Skeletal muscle cell (primary cell): ENCODE measurements around the gene ABCA4.

Source experiments
- DNase-seq: peaks from one replicate; pipeline ENCODE4 v3.0.0-alpha.2; 2010; ENCODE audit warnings: low read depth
- H3K4me3 ChIP-seq: 2 replicates; pipeline ENCODE4 v1.5.1; 2011; ENCODE audit warnings: low read depth, mild to moderate bottlenecking, control low read depth, low read length, moderate library complexity

The ABCA4 gene

GRCh38 chr1:94107141-94107540, 13.8 kb downstream of the ABCA4 start:
- DNase-seq, result no peak
- no peak overlapping the region for H3K4me3 ChIP-seq

- DNase-seq, result no peak
- H3K4me3 ChIP-seq, result no peak overlapping the region
Observed at GRCh38 chr1:94106716-94107115, 14.2 kb downstream of the ABCA4 start.

DNA sequence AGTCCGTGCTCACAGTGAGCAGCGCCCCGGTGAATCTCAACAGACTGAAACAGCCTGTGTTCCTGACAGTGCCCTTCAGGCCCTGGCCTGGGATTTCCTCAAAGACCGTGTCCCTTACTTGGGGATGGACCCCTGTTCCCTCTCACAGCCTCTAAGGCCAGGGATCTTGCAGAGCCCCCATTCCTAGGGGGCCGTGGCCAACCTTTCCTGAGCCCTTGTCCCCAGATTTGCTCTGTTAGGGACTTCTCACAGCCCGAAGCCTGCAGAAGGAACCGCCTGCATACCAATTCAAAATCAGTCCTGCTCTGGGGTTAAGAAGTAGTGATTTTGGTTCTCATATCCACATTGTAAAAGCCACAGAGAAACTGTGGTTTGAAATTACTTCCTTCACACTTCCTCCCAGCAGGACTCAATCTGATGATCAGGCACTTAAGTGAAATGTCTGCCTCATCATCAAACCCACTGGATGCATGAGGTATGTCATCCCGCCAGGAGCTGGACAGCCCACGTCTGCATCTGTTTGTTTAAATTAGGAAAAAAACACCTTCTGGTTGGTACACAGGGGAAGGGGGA, 14.9 kb downstream of the ABCA4 start:
- DNase-seq, result no peak
- no peak overlapping the region for H3K4me3 ChIP-seq

DNA sequence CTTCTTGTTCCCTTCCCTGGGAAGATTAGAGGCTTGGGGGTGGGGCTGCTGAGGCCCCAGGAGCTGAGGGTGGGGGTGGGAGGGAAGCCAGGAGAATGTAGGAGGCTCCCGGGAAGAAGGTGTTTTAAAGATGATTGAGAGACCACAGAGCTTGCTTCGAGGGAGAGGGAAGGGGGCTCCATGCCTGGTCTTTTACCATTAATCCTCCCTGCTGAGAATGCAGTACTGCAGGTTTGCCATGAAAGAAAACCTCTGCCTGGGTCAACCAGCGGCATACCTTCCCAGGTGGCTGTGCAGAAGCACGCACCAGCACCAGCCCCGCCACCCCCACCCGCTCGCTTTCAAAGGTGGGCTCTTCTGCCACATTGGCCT, 15.4 kb downstream of the ABCA4 start:
- no peak overlapping the region for H3K4me3 ChIP-seq
- DNase-seq, result no peak

DNA sequence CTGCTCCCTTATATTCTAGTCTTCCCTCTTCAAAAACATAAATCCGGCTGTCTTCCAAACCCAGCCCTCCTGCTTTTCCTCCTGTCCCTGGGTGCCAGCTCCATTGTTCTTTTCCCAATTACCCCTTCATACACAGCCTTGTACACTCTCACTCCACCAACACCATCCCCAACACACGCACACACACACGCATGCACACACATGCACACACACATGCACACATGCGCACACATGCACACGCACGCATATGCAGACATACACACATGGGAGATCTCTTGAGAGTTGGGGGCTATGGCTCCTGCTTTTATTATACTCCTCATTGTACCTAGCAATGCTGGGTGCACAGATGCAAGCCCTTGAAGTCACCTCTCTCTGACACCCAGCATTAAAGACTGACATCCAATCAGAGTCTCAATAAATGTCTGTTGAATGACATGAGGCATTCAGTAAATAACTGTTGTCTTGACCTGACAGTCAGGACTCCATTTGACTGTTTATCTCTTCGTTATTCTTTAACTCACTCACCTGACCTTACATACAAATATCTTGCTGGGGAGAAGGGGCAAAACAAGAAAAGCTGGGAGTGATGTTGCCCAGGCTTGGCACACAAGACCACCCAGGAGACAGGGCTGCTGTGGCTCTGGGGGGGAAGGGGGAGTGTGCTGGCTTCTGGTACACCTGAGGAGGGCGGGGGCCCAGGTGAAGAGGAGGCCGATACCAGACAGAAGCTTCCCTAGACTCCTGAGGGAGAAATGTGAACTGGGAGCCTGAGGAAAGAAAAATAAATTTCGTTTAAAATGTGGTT, 16.0 kb downstream of the ABCA4 start:
- DNase-seq, result no peak
- no peak overlapping the region for H3K4me3 ChIP-seq

DNA sequence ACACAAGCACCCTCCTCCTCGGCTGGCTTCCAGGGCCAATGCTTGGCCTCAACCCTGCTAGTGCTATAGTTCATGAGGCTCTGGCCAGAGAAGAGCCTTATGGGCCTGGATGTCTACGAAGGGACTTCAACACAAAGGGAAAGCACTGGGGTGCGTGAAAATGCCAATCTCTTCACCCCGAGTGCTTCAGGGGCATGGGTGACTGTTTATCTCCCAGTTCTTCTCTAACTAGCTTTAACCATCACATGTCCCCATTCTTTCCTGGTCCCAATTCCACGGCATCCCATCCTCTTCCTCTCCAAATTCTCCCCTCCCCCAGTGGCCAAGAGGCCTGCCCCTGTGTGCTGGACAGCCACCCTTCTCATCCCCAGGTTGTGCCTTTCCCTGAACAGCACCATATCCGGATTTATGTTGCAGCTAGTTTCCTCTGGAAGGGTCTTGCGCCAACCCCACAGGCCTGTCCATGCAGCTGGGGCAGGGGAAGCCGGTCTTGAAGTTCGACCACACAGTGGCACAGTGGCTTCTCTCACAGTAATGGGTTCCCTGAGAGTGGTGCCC, 16.7 kb downstream of the ABCA4 start:
- H3K4me3 ChIP-seq, result no peak overlapping the region
- DNase-seq, result no peak

DNA sequence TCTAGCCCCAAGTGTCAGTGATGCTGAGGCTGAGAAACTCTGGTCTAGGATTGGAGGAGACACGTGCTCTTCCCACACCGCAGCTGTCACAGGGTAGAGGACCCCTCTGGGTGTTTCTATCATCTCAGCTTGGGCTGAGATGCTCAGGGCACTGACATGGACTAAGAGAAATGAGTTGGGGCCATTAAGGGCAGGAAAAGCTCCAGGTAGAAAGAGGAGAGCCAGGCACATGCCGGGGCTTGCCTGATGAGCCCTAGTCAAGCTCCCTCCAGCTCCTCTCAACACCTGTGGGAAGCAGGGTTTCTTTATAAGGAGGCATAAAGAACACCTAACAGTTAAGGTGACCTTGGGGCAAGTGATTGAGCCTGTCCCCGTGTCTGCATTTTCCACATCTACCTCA, 17.3 kb downstream of the ABCA4 start:
- no peak overlapping the region for H3K4me3 ChIP-seq
- no peak for DNase-seq

DNA sequence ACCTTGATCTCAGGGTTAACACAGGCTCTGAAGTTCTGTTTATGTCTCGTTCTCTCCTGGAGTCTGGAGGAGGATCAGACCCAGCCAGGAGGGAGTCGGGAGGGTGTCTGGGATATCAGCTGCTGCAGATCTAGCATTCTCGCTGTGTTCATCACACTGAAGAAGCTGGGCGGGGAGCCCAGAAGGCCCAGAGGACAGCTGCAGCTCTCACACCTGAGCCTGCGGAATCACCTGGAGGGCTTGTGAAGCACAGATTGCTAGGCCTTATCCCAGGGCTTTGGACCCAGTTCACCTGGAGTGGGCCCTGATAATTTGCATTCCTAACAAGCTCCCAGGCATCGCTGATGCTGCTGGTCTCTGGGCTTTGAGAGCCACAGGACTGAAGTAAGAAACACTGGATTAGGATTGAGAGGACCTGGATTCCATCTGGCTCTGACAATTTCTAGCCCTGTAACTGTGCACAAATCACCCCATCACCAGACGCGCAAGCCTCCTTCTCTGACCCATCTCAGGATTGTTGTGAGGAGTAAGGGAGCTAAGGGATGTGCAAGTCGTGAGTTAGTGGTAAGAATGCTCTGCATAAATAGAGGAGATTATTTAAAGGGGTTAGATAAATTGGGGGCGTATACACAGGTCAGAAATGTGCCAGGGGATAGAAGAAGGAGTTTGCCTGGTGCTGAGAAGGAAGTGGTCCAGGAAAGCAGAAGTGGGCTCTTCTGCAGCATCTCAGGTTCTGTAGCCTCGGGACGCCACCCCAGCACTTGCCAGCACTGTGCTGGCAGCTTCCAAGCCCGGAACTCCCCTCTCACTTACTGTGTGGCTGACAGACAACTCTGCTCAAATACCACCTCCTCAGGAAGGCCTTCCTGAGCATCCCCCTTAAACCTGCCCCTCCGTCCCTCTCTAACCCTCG, 19.1 kb downstream of the ABCA4 start:
- no peak overlapping the region for H3K4me3 ChIP-seq
- no peak for DNase-seq

DNA sequence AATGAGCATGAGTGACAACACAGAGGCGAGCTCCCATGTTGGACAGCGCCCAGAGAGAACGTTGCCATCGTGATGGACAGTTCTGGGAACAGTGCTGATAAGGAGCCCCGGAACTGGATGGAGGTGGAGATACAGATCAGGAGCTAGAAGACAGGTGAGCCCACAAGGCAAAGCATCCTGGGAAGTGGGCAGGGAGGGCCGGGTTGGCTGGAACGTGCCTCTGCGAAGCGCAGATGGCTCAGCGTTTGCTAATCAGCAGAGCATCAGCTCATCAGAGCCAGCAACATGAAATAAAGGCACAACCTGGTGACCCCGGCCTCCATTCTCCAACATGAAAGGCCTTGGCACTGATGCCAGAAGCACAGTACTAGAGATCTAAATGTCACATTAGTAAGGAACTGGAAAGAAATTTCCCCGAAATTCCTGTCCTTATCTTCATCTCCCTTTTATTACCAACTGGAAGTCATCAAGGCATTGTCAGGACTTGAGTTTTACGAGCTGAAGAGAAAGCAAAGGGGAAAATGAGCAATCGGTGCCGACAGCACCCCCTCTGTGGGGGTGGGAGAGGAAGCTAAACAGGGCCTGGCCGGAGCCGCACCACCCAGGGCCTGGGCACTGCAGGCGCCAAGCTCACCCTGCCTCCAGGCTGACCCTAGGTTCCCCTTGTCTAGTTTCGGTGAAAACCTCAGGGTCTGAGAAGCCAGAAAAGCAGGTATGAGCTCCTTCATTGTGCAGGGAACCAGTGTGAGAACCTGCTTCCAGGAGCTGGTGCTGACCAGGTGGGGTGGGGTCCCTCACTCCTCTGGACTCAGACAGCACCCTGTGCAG, 19.9 kb downstream of the ABCA4 start:
- no peak overlapping the region for H3K4me3 ChIP-seq

DNA sequence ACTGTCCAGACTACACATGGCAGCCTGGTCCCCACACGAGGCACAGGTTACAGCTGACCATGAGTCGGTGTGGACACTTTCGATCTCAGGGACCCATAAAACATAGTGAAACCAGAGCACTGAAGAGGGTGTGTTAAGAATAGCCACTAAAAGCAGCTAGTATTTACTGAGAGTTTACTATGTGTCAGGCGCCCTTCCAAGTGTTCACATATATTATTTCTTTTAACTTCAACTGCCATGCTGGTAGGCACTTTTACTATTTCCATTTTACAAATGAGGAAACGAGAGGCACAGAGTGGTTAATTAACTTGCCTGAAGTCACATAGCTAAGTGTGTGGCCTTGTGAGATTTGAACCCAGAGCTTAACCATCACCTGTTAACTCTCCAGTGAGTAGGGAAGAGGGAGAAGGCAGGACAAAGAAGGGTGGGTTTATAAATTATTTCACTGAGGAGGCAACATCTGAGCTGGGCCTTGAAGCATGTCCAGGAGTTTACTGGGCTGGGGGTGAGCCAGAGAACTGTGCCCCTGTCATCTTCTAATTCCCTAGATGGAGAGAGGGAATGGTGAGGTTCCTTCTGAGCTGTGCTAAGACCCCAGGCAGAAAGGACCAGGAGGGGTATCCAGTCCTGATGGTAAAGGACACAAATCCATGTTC, 20.7 kb downstream of the ABCA4 start:
- H3K4me3 ChIP-seq, result no peak overlapping the region
- no peak for DNase-seq

More for the DNA sequence above, 19.9 kb downstream of the ABCA4 start:
- no peak for DNase-seq

- no peak overlapping the region for H3K4me3 ChIP-seq
- DNase-seq, result no peak
Observed at GRCh38 chr1:94099303-94099702, 21.6 kb downstream of the ABCA4 start.

- no peak for DNase-seq
- H3K4me3 ChIP-seq, result no peak overlapping the region
Observed at GRCh38 chr1:94098585-94099111, 22.3 kb downstream of the ABCA4 start.

GRCh38 chr1:94096797-94097549, 24.0 kb downstream of the ABCA4 start:
- no peak overlapping the region for H3K4me3 ChIP-seq
- DNase-seq, result peak; percentile 57

- no peak for DNase-seq
- no peak overlapping the region for H3K4me3 ChIP-seq
Observed at GRCh38 chr1:94095744-94096469, 25.0 kb downstream of the ABCA4 start.

DNA sequence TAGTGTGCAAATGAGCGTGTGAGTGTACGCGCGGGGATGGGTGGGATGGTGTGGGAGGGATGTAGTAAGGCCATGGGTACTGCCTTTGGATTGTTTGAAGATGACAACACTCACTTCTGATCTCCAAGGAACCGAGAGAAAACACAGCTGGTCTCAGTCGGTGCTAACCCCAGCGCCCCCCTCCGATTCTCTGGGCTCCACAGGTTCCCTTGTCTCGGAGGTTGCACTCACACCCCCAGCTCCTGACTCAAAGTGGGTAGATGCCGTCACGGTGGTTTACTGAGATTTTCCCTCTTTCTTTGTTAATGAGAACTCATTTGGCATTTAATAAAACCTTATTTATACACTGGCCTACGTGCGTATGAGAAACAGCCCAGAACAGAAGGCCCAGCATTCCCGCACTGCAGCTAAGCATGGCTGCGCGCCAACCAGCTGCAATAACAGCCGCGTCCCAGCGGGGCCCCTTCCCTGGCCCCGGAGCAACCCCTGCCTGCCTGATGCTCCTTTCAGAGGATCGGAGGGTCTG, 25.8 kb downstream of the ABCA4 start:
- peak; percentile 91 for DNase-seq
- H3K4me3 ChIP-seq, result no peak overlapping the region

GRCh38 chr1:94094469-94095111, 26.4 kb downstream of the ABCA4 start:
- DNase-seq, result peak; percentile 57
- no peak overlapping the region for H3K4me3 ChIP-seq
